PC-3 (cell line): ENCODE results near the gene TIAM2. TPM values are rescaled to one million over a fixed set of nuclear protein-coding genes. Genes with fewer than 3 reads are reported as not detected.

Experiments
- ATAC-seq: fragments of 200-7000 bp; cut with Tn5 transposase; 2 replicates; pipeline ENCODE4 v1.9.1; 2020; ENCODE audit warnings: mild to moderate bottlenecking, moderate library complexity
- BruUV-seq: library from RNA; stranded (reverse); fragments of 400-500 nt; replicated peaks from 2 replicates; lab custom pipeline; 2021; lab: Mats Ljungman, UMichigan
- CTCF ChIA-PET: fragments of 300-600 bp; sonication (Branson Sonifier 250); formaldehyde crosslinking; loops from one replicate; lab custom pipeline; 2022; ENCODE audit warnings: antibody characterized with exemption; lab: Charles Lee
- POLR2A ChIA-PET: fragments of 300-600 bp; sonication (Branson Sonifier 250); formaldehyde crosslinking; loops from one replicate; lab custom pipeline; 2022; ENCODE audit warnings: antibody characterized with exemption; ENCODE audit not compliant: unreplicated experiment; lab: Charles Lee
- DNase-seq: peaks from one replicate; pipeline ENCODE4 v3.0.0-alpha.2; 2015
- H2AFZ ChIP-seq: fragments of 300-600 bp; sonication (generic); 2 replicates; pipeline ENCODE4 v1.6.0; 2016; ENCODE audit warnings: antibody characterized with exemption, low read length
- H3F3A ChIP-seq: fragments of 300-600 bp; sonication (generic); one replicate; pipeline ENCODE4 v1.6.0; 2017; ENCODE audit warnings: antibody characterized with exemption, low read length, control low read depth, mild to moderate bottlenecking; ENCODE audit not compliant: unreplicated experiment
- H3K27ac ChIP-seq: fragments of 300-600 bp; sonication (generic); 2 replicates; pipeline ENCODE4 v1.5.1; 2016; ENCODE audit warnings: mild to moderate bottlenecking, low read length
- H3K27me3 ChIP-seq: fragments of 300-600 bp; sonication (generic); 2 replicates; pipeline ENCODE4 v1.6.1; 2016; ENCODE audit warnings: low read length, mixed read lengths
- H3K36me3 ChIP-seq: fragments of 300-600 bp; sonication (generic); 2 replicates; pipeline ENCODE4 v1.6.1; 2016; ENCODE audit warnings: low read depth, mixed run types, low read length, mixed read lengths
- H3K4me1 ChIP-seq: fragments of 300-600 bp; sonication (generic); 2 replicates; pipeline ENCODE4 v1.5.1; 2016; ENCODE audit warnings: low read length; ENCODE audit not compliant: insufficient read depth
- H3K4me2 ChIP-seq: fragments of 300-600 bp; sonication (generic); 2 replicates; pipeline ENCODE4 v1.6.0; 2016; ENCODE audit warnings: low read length
- H3K4me3 ChIP-seq: fragments of 300-600 bp; sonication (generic); 2 replicates; pipeline ENCODE4 v1.5.1; 2016; ENCODE audit warnings: mild to moderate bottlenecking, low read length, mixed read lengths
- H3K79me2 ChIP-seq: fragments of 300-600 bp; sonication (generic); 2 replicates; pipeline ENCODE4 v1.6.1; 2017; ENCODE audit warnings: low read length, mixed read lengths
- H3K9ac ChIP-seq: fragments of 300-600 bp; sonication (generic); 2 replicates; pipeline ENCODE4 v1.6.0; 2016; ENCODE audit warnings: mild to moderate bottlenecking, low read length
- H3K9me2 ChIP-seq: fragments of 300-600 bp; sonication (generic); replicated peaks from 2 replicates; pipeline ENCODE4 v1.6.1; 2016; ENCODE audit warnings: mixed run types, low read length, mixed read lengths
- H3K9me3 ChIP-seq: fragments of 300-600 bp; sonication (generic); 2 replicates; pipeline ENCODE4 v1.6.1; 2016; ENCODE audit warnings: low read length, mixed read lengths
- H4K20me1 ChIP-seq: fragments of 300-600 bp; sonication (generic); 2 replicates; pipeline ENCODE4 v1.6.1; 2016; ENCODE audit warnings: low read length, mixed read lengths
- CTCF ChIP-seq: fragments of 300-600 bp; sonication (generic); conservative IDR thresholded peaks from 2 replicates; pipeline ENCODE4 v1.5.1; 2017; ENCODE audit warnings: antibody characterized with exemption, low read depth, mild to moderate bottlenecking, low read length
- EZH2 ChIP-seq: fragments of 300-600 bp; sonication (generic); IDR thresholded peaks from one replicate; pipeline ENCODE4 v1.6.1; 2017; ENCODE audit warnings: antibody characterized with exemption, mild to moderate bottlenecking, low read length; ENCODE audit not compliant: unreplicated experiment
- EZH2phosphoT487 ChIP-seq: fragments of 300-600 bp; sonication (generic); IDR thresholded peaks from 2 replicates; pipeline ENCODE4 v1.6.1; 2018; ENCODE audit warnings: mild to moderate bottlenecking, antibody characterized with exemption, low read length, borderline replicate concordance
- intact Hi-C: fragments of 100-400 bp; cut with micrococcal nuclease; formaldehyde crosslinking; loops from 2 replicates; pipeline ENCODE4 v1.9.0; 2023
- total RNA-seq: library from RNA; depleted of rRNA; stranded (reverse); fragments of >200 nt; gene quantifications from 2 replicates; pipeline ENCODE4 v1.2.3, GENCODE V29; 2014

Gene TIAM2
- total RNA-seq, 1 experiment from 2014 or later: 4.5 TPM

DNA sequence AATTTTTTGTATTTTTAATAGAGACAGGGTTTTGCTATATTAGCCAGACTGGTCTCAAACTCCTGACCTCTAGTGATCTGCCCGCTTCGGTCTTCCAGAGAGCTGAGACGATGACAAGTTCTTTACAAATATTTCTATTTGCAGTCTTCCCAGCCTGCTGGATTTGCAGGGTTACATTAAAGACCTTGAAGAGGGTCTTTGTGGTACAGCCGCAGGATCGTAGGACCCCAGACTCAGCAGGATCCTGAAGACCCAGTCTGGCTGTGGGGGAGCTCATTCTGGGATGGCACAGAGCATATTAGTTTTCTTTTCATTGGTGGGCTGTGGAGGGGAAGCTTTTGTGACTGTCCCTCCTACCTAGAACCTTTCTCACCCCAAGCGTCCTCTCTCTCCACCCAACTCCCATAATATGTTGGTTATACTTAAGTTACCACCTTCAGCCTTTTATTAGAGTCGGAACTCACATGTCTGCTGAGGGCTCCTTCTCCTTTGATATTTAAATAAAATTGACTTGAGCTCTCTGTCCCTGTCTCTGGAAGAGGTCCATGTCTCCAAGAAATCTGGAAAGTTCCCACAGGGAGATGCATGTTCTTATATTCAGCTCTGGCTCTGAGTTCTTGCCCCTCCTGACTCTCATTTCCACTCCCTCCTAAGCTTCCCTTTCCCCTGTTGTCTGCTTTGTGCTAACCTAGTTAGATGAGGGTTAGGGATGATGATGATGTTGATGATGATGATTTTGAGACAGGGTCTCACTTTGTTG, 72.0 kb downstream of the TIAM2 start:
- TF ChIP-seq CTCF (no peak), EZH2phosphoT487 (no peak), EZH2 (no peak)
- Histone ChIP-seq H2AFZ (no peak overlapping the region), H4K20me1 (no peaks in the 10 kb centered on the region), H3K4me1 (peaks cover 5% of the 10 kb centered on the region), H3K79me2 (no peaks in the 10 kb centered on the region), H3K36me3 (no peaks in the 10 kb centered on the region), H3K4me2 (no peak overlapping the region), H3K4me3 (no peak overlapping the region), H3K27ac (no peak overlapping the region), H3K9ac (no peak overlapping the region), H3K9me3 (no peaks in the 10 kb centered on the region), H3K9me2 (no peaks in the 10 kb centered on the region), H3F3A (no peaks in the 10 kb centered on the region), H3K27me3 (no peaks in the 10 kb centered on the region)
- intact Hi-C loops: no loop called here
- DNase-seq (no peak), ATAC-seq (no peak)
- POLR2A ChIA-PET: no interaction called here
- CTCF ChIA-PET: no interaction called here
- no TSS peak for BruUV-seq

DNA sequence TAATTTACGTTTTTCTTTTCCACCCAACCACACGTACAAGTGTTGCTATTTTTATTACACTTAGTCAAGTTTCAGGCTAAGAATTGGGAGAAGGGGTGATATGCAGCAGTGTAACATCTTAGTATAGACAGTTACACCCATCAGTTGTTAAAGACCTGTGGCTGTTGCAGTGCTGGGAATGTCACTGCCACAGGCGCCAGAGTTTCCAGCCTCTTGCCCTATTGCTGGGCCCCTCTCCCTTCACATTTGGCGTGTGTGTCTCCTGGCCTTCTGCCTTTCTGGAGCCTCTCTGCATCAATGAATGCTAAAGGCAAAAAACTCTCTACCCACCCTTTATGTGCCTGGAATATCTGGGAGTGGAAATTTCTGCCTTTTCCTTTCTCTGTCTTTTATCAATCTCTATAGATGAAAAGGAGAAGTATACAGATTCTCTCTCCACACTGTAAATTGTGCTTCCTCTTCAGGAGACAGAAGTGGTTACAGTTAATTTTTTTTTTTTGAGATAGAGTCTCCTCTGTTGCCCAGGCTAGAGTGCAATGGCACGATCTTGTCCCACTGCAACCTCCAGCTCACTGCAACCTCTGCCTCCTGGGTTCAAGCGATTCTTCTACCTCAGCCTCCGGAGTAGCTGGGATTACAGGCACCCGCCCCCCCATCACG, 73.0 kb downstream of the TIAM2 start:
- Histone ChIP-seq H3F3A (no peaks in the 10 kb centered on the region), H3K27me3 (no peaks in the 10 kb centered on the region), H3K4me1 (peaks cover 4% of the 10 kb centered on the region), H3K27ac (no peak overlapping the region), H3K9me2 (no peaks in the 10 kb centered on the region), H3K9me3 (no peaks in the 10 kb centered on the region), H4K20me1 (no peaks in the 10 kb centered on the region), H3K79me2 (no peaks in the 10 kb centered on the region), H3K9ac (no peak overlapping the region), H3K36me3 (no peaks in the 10 kb centered on the region), H3K4me3 (no peak overlapping the region), H2AFZ (no peak overlapping the region), H3K4me2 (no peak overlapping the region)
- ATAC-seq (no peak), DNase-seq (no peak)
- CTCF ChIA-PET: no interaction called here
- BruUV-seq: no TSS peak
- no peak for TF ChIP-seq EZH2
- TF ChIP-seq EZH2phosphoT487: no peak
- no peak for TF ChIP-seq CTCF
- POLR2A ChIA-PET: no interaction called here
- intact Hi-C loops: no loop called here

DNA sequence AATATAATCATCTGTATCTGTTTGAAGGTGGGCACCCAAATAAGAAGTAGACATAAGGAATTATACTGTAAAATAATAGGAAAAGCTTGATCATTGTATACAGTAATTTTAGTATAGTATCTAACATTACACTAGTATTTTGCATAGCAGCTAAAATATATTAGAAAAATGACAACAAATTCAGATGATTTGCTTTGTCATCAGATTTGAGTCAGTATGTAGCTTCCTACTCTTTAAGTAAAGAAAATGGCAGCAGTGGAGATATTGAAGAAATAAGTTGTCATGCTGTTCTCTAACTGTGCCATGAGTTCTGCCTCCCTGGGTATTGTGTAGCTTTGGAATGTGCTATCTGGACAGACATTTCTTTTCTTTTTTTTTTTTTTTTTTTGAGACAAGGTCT, 74.4 kb downstream of the TIAM2 start:
- Histone ChIP-seq H3K4me1 (no peaks in the 10 kb centered on the region), H3K9me2 (no peaks in the 10 kb centered on the region), H3K4me3 (no peak overlapping the region), H3K4me2 (no peak overlapping the region), H2AFZ (no peak overlapping the region), H3F3A (no peaks in the 10 kb centered on the region), H3K27me3 (no peaks in the 10 kb centered on the region), H3K27ac (no peak overlapping the region), H3K9me3 (no peaks in the 10 kb centered on the region), H3K79me2 (no peaks in the 10 kb centered on the region), H3K36me3 (no peaks in the 10 kb centered on the region), H3K9ac (no peak overlapping the region), H4K20me1 (no peaks in the 10 kb centered on the region)
- TF ChIP-seq EZH2: no peak
- BruUV-seq: no TSS peak
- DNase-seq: no peak
- no peak for ATAC-seq
- POLR2A ChIA-PET: no interaction called here
- intact Hi-C loops: no loop called here
- CTCF ChIA-PET: interaction anchor here (0.7 kb wide), 1 partner anchor 58 kb away, joined by 6 read pairs; no protein-coding TSS in a partner anchor
